ENCODE results near the gene LY9.
A peak's percentile ranks its signal among the peaks of the same experiment; 100 is the strongest.
"Not testable (repeated sequence)": the region's sequence is repeated elsewhere in the genome, so short reads cannot be mapped to it uniquely, and the experiment has no call there.

Gene LY9

DNA sequence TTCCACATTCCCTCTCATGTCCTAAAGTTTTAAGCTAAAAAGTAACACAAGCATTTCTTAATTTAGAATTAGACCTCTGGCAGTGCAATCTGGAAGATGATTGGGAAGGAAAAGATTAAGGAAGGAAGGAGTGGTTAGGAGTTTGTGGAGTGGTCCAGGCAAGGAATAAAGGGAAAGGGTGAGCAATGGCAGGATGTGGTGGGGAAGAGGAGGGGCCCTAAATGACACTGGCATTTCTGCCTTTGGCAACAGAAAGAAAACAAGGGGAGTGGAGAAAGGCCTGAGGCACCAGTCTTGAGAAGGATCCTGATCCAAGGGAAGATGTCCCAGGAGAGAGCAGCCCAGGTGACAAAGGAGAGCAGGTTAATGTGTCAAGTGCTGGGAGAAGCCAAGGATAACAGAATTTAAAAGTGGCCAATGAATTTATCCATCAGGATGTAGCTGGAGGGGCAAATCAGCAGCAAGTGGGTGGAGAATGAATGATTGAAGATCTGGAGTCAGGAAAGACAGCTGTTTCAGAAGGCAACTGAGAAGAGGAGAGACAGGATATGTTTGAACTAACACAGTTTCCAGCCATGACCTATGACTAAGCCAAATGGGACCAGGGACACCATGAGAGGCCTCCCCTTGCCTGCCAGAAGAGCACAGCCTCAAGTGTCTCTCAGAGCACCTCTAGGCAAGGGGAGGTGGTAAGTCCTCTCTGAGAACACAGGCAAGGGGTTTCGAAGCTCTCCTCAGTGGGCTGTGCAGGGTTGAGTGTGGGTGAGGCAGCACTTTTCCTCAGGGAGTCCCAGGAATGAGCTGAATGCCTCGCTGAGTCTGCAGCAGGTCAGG is 20.9 kb upstream of the LY9 start:
- DNase-seq (ENCODE audit: low read depth) = no peak

DNA sequence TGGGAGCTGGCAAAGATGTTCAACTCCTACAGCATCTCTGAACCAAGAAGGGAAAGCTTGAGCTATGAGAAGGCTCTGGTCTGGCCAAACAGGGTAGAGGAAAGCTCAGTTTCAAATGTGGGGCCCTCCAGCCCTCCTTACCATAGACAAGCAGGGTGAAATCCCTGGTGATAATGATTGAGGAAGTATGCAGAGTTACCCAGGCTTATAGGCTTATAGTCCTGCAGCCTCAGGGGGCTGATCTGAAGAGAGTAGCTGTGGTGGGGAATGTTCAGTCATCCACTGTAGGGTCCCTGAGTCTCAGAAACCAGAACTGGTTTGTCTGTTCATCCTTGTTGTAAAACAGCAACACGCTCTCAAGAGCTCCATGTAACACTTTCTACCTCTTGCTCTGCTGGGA is 19.8 kb upstream of the LY9 start:
- no peak for DNase-seq (ENCODE audit: low read depth)

DNA sequence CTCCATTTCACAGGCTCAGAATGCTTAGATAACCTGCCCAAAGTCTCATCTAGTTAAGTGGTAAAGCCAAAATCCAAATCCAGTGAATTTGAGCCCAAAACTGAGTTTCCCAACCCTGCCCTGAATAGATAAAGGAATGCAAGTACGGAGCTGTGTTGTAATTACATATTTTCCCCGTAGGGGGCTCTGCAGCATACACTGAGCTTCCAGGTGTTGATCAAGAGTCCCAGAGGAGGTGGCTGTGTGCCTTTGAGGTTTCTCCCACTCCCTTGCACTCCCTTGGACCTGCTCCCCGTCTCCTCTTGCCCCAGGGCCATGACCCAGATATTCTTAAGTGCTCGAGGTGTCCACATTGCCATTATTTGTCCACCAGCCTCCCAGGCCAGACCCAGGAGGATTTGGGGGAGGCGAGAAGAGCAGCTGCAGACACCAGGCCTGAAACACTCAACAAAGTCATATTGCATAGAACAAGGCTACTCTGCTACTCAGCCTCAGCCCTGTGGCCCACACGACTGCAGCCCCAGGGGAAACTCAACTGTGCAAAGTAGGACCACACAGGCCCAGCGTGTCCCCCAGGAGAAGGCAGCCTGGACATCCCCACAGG is 18.4 kb upstream of the LY9 start:
- no peak for DNase-seq (ENCODE audit: low read depth)

DNA sequence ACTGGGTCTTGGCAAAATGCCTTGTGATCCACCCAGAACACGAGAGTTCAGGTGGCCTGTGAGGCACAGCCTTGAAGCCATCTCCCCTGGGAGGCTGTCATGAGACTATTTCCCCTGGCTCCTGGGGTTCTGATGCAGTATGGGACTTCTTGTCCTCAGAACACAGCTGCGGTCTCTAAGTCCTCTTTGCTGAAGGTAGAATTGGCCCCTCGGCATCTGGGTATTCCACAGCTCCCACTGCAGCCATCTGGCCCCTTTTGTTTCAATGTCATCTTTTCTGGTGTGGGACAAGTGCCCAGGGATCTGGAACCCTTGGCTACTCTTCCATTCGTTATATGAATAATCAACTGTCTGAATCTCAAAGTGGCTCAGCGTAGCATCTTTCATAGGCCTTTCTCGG is 17.0 kb upstream of the LY9 start:
- no peak for DNase-seq (ENCODE audit: low read depth)

DNA sequence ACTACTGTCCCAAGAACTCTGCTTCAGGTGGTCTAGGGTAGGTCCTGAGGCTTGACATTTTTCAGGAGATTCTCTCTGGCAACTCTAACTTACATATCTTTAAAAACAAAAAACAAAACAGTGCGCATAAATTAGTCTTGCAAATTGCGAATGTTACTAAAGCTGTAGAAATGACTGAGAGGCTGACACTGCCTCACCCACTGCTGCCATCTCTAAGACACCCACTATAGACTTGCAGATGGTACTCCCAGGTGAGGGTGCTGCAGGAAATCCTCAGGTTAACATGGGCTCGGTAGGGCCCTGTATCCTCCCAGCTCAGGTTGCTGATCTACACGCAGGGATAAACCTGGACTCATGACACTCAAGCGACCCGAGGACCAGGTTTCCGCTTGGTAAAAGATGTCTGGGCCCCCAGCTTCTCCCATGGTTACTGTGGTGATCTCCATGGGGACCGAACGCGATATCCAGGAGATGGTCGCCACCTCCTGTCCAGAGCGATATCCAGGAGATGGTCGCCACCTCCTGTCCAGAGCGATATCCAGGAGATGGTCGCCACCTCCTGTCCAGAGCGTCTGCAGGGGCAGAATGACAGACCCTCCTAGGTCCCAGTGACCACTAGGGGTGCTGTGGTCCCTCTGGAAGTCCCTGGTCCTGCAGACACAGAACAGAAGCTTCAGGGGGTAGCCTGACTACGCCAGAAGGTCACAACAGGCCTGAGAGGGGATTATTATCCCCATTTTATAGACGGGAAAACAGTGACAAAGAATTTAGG is 16.2 kb upstream of the LY9 start:
- DNase-seq (ENCODE audit: low read depth) = no peak

DNA sequence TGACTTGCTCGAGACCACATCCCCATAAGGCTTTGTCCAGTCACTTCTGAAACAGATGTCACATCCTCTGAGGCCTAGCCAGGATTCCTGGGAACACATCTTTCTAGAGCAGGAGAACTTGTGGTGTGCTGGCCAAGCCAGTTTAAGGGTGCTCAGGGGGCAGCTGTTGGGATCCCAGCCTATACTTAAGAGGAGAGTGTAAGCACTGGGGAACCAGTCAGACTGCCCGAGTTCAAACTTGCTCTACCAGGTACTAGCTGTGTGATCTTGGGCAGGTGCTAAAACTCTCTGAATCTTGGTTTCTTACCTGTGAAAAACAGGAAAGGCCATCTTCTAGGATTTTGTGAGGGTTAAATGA is 15.6 kb upstream of the LY9 start:
- no peak for DNase-seq (ENCODE audit: low read depth)

DNA sequence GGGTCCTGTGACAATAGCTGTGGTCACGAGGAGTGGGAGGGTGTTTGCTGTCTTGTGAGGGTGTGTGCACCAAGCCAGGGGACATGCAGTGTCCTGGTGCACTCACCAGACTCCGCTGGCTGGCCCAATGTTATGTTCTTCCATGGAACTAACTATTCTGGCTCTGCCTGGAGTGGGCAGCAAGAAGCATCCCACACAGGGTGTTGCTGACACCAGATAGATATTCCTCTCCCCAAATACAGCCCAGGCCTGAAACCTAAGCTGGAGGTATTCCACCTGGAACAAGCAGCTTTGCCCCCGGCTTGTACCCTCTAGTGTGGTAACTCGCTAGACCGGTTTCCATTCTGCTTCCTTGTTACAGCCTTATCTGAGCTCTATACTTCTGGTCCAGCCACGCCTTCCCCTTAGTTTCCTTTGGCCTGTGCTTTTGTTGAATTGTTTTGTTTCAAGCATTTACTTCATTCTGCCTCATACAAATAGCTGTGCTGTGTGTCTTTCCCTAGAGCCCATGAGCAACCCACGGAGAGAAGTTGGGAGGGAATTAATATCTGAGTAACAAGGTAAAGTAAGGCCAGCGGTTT is 14.7 kb upstream of the LY9 start:
- DNase-seq (ENCODE audit: low read depth) = no peak

DNA sequence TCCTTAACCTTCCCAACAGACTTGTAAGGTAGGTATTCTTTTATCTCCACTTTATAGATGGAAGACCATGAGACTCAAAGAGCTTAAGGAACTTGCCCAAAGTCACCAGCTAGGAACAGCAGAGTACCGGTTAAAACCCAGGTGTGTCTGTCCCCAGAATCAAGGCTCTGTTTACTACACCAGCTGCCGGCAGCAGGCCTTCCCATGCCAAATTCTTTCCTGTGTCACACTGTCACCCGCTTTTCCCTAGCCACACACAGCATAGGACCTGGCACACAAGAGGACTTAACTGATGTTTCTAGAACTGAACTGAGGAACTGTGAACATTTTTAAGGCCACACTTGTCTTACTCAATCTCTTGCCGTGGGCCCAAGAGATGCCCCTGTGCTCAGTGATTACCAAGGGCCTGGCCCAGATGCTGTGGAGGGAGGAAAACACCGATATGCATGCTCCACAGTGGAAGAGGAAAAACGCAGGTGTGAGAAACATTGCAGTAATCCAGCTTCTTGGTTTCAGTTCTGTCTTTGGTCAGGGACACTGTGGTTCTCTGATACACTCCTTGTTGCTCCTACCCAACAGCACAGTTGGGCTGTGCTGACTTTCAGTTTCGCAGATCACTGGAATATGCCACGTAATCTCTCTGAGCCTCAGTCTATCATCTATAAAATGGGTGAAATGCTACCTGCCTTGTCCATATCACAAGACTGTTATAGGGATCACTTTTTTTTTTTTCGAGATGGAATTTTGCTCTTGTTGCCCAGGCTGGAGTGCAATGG is 13.9 kb upstream of the LY9 start:
- no peak for DNase-seq (ENCODE audit: low read depth)

DNA sequence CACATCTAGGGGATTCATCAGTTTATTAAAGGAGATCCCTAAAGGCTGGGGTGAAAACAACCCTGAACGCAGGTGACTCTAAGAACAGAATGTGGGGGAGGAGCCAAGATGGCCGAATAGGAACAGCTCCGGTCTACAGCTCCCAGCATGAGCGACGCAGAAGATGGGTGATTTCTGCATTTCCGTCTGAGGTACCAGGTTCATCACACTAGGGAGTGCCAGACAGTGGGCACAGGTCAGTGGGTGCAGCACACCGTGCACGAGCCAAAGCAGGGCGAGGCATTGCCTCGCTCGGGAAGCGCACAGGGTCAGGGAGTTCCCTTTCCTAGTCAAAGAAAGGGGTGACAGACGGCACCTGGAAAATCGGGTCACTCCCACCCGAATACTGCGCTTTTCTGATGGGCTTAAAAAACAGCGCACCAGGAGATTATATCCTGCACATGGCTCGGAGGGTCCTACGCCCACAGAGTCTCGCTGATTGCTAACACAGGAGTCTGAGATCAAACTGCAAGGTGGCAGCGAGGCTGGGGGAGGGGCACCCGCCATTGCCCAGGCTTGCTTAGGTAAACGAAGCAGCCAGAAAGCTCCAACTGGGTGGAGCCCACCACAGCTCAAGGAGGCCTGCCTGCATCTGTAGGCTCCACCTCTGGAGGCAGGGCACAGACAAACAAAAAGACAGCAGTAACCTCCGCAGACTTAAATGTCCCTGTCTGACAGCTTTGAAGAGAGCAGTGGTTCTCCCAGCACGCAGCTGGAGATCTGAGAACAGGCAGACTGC is 12.8 kb upstream of the LY9 start:
- not testable (repeated sequence) for DNase-seq (ENCODE audit: low read depth)

DNA sequence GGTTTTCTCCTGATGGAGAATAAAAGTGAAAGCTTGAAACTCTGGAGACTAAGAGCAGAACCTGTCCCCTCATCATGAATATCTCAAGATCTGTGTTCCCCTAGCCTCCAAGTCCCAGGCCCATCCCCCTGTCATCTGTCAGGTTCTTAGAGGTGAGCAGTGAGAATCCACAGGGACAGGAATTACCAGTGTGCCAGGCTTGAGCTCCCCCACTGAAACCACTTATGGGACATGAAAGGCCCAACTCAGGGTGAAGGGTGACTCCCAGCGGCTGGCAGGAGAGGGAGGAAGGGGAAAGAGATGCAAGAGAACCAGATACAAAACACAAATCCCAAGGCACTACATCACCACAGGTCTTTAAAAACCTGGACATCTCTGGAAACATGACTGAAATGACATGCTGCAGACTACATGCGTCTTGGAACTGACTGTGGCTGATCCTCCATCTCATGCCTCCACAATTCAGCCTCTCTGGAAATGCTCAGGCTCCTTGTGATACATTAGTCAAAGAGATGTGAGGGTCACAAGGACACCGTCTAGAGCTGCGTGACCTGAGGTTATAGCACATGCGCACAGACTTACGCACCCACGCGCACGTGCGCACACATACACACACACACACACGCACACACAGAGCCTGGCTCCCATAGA is 6.8 kb upstream of the LY9 start:
- DNase-seq (ENCODE audit: low read depth) = no peak

DNA sequence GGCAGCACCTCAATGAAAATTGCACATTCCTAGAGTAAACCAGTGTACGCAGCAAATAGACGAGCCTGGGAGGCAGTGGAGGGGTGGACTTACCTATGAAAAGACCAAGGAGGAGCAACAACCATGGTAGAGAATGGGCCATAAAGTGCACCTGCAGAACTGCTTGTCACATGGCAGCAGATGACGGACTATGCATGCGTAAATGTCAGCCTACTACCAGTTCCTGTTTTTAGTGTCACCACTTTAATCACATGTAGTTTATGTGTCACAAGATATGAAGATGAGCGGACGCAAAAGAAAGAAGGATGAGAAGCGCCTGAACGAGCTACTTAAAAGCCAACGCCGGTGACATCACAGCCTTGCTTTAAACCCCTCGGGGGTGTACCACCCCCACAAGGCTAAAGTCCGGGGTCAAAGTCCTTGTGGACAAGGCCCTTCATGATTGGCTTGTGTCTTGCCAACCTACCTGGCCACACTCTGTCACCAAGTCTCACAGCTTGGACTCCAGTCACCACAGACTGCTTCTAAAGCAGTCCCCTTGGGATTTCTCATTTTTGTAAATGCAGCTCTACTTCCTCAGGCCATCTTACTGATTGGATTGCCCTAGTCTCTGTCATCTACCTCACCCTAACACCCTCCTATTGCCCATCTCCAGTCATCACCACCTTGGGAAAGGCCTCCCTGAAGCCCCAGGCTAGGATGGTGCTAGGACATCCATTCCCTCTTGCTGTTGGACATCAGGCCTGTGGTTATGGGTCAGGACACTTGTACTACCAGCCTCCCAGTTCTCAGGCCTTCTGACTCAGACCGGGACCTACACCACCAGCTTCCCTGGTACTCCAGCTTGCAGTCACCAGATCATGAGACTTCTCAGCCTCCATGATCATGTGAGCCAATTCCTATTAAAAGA is 6.0 kb upstream of the LY9 start:
- no peak for DNase-seq (ENCODE audit: low read depth)

DNA sequence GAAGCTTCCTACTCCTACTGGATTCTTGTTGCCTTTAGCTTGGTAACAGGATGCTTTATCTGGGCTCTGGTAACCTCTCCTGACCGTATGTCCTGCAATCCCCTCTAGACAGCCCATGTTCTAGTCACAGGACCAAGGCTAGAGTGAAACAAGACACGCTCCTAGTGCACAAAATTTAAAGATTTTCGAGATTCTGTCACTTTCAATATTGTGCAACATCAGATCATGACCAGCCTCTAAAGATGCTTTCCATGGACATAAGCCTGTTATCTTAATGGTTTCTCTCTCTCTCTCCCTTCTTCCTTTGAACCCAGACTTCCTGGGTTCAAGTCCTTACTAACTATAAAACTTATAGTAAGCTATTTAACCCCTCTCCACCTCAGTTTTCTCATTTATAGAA is 1.6 kb upstream of the LY9 start:
- no peak for DNase-seq (ENCODE audit: low read depth)

DNA sequence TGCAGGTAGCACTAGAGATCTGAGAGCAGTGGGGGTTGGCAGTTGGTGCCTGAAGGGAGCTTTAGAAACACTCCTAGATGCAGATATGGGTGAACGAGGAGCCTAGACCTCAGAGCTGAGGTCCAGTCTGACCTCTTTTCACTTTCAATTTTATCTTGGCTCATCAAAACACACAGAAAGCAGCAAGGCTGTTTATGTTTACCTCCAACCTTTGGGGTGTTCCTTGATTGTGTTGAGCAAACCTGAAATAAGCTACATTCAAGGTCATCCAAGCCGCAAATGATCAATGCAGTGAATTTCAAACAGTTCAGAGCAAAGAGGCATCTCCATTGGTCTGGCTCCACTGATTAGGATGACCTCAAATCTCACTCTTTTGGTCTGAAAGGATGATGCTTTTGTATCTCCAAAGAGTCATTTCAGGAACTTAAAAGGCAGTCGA is 1.3 kb downstream of the LY9 start:
- no peak for DNase-seq (ENCODE audit: low read depth)

DNA sequence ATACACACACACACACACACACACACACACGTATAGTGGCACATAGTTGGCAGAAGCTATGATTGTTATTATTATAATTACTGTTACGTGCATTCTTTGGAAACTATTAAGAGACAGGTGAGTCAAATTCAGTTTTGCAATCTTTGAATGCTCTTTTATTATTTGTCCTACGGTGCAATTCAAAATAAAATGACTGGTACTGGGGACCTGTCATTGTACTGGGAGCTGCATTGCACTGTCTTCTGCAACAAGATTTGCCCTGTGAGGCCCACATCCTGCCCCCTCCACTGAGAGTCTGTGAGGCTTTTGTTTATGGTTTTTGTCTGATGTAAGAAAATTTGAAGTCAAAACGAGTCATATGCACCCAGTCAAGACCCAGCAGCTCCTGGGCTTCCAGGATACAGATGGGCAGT is 1.9 kb downstream of the LY9 start:
- DNase-seq (ENCODE audit: low read depth) = peak; percentile 30

DNA sequence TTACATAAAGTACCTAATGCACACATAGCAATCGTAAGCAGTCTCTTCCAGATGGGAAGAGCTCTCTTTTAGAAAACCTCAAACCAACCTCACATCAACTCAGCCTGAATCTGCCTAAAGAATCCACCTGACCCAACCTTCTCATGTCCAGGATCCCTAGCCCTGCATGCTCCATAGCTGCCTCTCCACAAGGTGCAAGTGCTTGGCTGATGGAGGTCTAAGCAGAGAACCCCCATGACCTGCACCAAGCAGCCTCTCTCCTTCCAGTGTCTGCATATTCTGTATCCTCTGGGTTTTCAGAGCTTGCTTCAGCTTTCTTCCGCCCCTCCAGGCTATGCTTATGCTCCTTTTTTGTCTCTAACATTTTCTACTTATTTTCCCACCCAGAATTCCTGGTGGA is 2.5 kb downstream of the LY9 start:
- no peak for DNase-seq (ENCODE audit: low read depth)

DNA sequence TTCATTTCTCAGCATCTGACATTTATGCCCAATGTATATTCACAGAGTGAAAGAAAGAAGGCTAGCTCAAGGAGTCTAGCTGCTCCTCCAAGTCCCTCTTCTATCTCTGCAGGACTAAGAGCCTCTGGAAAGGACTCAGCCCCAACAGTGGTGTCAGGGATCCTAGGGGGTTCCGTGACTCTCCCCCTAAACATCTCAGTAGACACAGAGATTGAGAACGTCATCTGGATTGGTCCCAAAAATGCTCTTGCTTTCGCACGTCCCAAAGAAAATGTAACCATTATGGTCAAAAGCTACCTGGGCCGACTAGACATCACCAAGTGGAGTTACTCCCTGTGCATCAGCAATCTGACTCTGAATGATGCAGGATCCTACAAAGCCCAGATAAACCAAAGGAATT is 3.7 kb downstream of the LY9 start:
- DNase-seq (ENCODE audit: low read depth) = no peak

DNA sequence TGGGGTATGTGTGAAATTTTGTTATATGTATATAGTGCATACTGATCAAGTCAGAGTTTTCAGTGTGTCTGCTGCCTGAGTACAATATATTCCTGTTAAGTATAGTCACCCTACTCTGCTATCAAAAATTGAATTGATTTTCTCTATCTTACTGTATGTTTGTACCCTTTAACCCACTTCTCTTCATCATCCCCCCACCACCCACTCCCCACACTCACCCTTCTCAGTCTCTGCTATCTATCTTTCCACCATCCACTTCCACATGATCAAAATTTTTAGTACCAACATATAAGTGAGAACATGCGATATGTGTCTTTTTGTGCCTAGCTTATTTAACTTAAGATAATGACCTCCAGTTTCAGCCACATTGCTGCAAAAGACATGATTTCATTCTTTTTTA is 4.2 kb downstream of the LY9 start:
- DNase-seq (ENCODE audit: low read depth) = no peak

DNA sequence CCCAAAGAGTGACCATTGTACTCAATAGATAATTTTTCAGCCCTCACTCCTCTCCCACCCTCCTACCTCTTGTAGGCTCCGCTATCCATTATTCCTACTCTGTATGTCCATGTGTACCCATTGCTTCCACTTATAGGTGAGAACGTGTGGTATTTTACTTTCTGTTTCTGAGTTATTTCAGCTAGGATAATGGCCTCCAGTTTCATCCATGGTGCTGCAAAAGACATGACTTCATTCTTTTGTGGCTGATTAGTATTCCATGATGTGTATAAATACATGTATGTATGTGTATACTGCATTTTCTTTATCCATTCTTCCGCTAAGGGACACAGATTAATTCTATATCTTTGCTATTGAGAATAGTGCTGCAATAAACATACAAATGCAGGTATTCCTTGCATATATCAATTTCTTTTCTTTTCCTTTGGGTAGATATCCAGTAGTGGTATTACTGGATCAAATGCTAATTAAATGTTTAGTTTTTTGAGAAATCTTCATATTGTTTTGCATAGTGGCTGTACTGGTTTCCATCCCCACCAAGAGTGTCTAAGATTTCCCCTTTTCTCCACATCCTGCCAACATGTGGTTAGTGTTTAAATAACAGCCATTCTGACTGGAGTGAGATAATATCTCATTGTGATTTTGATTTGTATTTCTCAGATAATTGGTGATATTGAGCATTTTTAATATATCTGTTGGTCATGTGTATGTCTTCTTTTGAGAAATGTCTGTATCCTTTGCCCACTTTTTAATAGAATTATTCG is 4.9 kb downstream of the LY9 start:
- no peak for DNase-seq (ENCODE audit: low read depth)

Measured in activated T-helper 9 cell treated with anti-CD3 and anti-CD28 coated beads, Interleukin-2, amount 50 U/mL, for 16 hours (primary cell).